Upper lobe of left lung (tissue), 4 donors: Measurements from ENCODE around the gene TGM6.

Experiments
- EP300 ChIP-seq, 4 donors: sonication (generic); formaldehyde crosslinking; IDR thresholded peaks; one replicate each; pipeline ENCODE4 v1.5.1; 2017; ENCODE audit warnings: antibody characterized with exemption in 4 of 4, control low read depth in 2 of 4
- POLR2A ChIP-seq, 4 donors: fragments of 450-650 bp; IDR thresholded peaks; one replicate each; pipeline ENCODE4 v1.5.1; 2016 to 2017; ENCODE audit warnings: antibody characterized with exemption in 4 of 4, mild to moderate bottlenecking in 2 of 4
- POLR2AphosphoS5 ChIP-seq, 2 donors: sonication (generic); formaldehyde crosslinking; IDR thresholded peaks; one replicate each; pipeline ENCODE4 v1.5.1; 2017; ENCODE audit warnings: antibody characterized with exemption in 2 of 2
- TF ChIP-seq, protein P1 (sequence below), 6 experiments: fragments of 450-650 bp in 4 of 6; fragments of 200-600 bp in 2 of 6; sonication (generic) in 2 of 6; IDR thresholded peaks; one replicate each; pipeline ENCODE4 v1.5.1; 2016 to 2019; ENCODE audit warnings: antibody characterized with exemption in 6 of 6

DNA sequence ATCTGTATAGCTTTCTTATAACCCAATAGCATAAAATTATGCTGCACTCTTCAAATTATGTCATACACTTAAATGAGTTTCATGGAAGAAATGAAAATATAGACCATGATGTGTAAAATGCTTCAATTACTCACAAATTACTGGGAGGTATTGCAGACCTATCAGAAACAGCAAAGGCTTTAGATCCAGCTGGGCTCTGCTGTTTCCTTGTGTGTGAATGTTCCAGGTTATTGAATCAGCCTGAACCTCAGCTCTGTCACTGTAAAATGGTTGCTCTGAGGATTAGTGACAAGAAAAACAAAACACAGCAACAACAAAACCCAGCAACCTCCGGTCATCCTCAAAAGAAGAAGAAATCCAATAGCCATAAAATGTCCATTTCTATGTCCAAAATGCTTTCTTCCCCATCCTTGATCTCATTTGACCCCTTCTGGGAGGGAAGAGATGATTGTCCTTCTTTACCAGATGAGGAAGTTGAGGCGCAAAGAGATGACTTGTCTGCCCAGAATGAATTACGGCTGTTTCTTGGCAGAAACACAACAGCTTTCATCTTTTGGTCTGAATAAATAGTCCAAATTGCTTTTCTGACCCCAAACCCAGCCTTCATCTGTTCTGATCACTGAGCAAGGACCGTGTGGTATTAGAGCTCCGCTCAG, 42.2 kb upstream of the TGM6 start:
- TF ChIP-seq, protein P1, sequence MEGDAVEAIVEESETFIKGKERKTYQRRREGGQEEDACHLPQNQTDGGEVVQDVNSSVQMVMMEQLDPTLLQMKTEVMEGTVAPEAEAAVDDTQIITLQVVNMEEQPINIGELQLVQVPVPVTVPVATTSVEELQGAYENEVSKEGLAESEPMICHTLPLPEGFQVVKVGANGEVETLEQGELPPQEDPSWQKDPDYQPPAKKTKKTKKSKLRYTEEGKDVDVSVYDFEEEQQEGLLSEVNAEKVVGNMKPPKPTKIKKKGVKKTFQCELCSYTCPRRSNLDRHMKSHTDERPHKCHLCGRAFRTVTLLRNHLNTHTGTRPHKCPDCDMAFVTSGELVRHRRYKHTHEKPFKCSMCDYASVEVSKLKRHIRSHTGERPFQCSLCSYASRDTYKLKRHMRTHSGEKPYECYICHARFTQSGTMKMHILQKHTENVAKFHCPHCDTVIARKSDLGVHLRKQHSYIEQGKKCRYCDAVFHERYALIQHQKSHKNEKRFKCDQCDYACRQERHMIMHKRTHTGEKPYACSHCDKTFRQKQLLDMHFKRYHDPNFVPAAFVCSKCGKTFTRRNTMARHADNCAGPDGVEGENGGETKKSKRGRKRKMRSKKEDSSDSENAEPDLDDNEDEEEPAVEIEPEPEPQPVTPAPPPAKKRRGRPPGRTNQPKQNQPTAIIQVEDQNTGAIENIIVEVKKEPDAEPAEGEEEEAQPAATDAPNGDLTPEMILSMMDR (IDR thresholded peaks at IDR 0.05): no peak
- TF ChIP-seq EP300 (IDR thresholded peaks at IDR 0.05) (no peak), POLR2A (IDR thresholded peaks at IDR 0.05) (no peak), POLR2AphosphoS5 (IDR thresholded peaks at IDR 0.05) (no peak)
